Left ventricle myocardium superior (tissue), 1 donor: Measurements from ENCODE around the gene SNX21. TPM values are rescaled to one million over a fixed set of nuclear protein-coding genes. Genes with fewer than 3 reads are reported as not detected.
"Not testable (repeated sequence)": the region's sequence is repeated elsewhere in the genome, so short reads cannot be mapped to it uniquely, and the experiment has no call there.

Source experiments
- ATAC-seq: fragments of 200-7000 bp; cut with Tn5 transposase; one replicate; pipeline ENCODE4 v1.9.1; 2020; ENCODE audit warnings: mild to moderate bottlenecking, moderate library complexity
- DNase-seq: peaks from one replicate; pipeline ENCODE4 v3.0.0-alpha.2; 2020
- intact Hi-C: fragments of 100-400 bp; cut with micrococcal nuclease; formaldehyde crosslinking; loops from one replicate; pipeline ENCODE4 v1.11.0; 2022
- total RNA-seq: library from RNA; stranded (reverse); fragmentation: NEBNext Ultra II Directional; extraction: Animal tissue kit (Norgen Biotek cat#: 25700); gene quantifications from one replicate; pipeline ENCODE4 v1.2.1, GENCODE V29; 2021
- donor health status: DM: no; HTN: yes; CAD: no; lungs with severe emphysema.

Gene SNX21
- total RNA-seq, 1 donor from 2014 or later: 21.3 TPM

- DNase-seq (no peak), ATAC-seq (no peak)
- intact Hi-C loops: no loop called here
Observed at GRCh38 chr20:45819466-45819865, 14.1 kb upstream of the SNX21 start.

- no peak for ATAC-seq
- intact Hi-C loops: no loop called here
- no peak for DNase-seq
Observed at GRCh38 chr20:45821947-45822346, 11.7 kb upstream of the SNX21 start.

- DNase-seq (peak; percentile 54), ATAC-seq (peak; percentile 30)
- intact Hi-C loops: no loop called here
Observed at GRCh38 chr20:45822857-45823256, 10.7 kb upstream of the SNX21 start.

GRCh38 chr20:45823949-45824835, 9.4 kb upstream of the SNX21 start:
- ATAC-seq: peak; percentile 76
- DNase-seq: peak; percentile 68
- intact Hi-C loops: no loop called here

- ATAC-seq: peak; percentile 75
- DNase-seq: no peak
- intact Hi-C loops: no loop called here
Observed at GRCh38 chr20:45826381-45827019, 7.1 kb upstream of the SNX21 start.

- DNase-seq: no peak
- ATAC-seq: no peak
- intact Hi-C loops: no loop called here
Observed at GRCh38 chr20:45827030-45827652, 6.5 kb upstream of the SNX21 start, which contains the start of gene TNNC2. Gene TNNC2 (minus strand): TSS chr20:45827312. CDS start chr20:45827248, 64 bp downstream.

- DNase-seq: no peak
- intact Hi-C loops: no loop called here
- ATAC-seq: no peak
Observed at GRCh38 chr20:45827712-45828111, 5.9 kb upstream of the SNX21 start.

- DNase-seq (no peak), ATAC-seq (no peak)
- intact Hi-C loops: no loop called here
Observed at GRCh38 chr20:45828589-45828988, 5.0 kb upstream of the SNX21 start.

- DNase-seq, intact Hi-C loops, ATAC-seq: not testable (repeated sequence)
Observed at GRCh38 chr20:45829673-45830106, 3.9 kb upstream of the SNX21 start.

- no peak for ATAC-seq
- DNase-seq: no peak
- intact Hi-C loops: no loop called here
Observed at GRCh38 chr20:45832619-45833018, 980 bp upstream of the SNX21 start.

- intact Hi-C loops: no loop called here
Observed at GRCh38 chr20:45833883-45834796, 541 bp downstream of the SNX21 start.

GRCh38 chr20:45834797-45835161, 1.2 kb downstream of the SNX21 start:
- intact Hi-C loops: no loop called here
- DNase-seq (peak; percentile 43), ATAC-seq (no peak)

More at GRCh38 chr20:45833883-45834796, 541 bp downstream of the SNX21 start:
- DNase-seq: peak; percentile 88
- ATAC-seq: peak; percentile 88

- no peak for DNase-seq
- intact Hi-C loops: no loop called here
- no peak for ATAC-seq
Observed at GRCh38 chr20:45835329-45835765, 1.7 kb downstream of the SNX21 start.

- DNase-seq (peak; percentile 64), ATAC-seq (peak; percentile 36)
- intact Hi-C loops: no loop called here
Observed at GRCh38 chr20:45835825-45836224, 2.2 kb downstream of the SNX21 start.

GRCh38 chr20:45836841-45837240, 3.2 kb downstream of the SNX21 start:
- DNase-seq: no peak
- intact Hi-C loops: no loop called here
- no peak for ATAC-seq

GRCh38 chr20:45840700-45841198, 7.2 kb downstream of the SNX21 start:
- intact Hi-C loops: no loop called here
- DNase-seq: no peak
- ATAC-seq: no peak

GRCh38 chr20:45841407-45842129, 8.0 kb downstream of the SNX21 start:
- no peak for DNase-seq
- peak; percentile 4 for ATAC-seq

GRCh38 chr20:45842169-45842812, 8.7 kb downstream of the SNX21 start:
- no peak for DNase-seq
- intact Hi-C loops: no loop called here
- ATAC-seq: peak; percentile 39

More at GRCh38 chr20:45841407-45842129, 8.0 kb downstream of the SNX21 start:
- intact Hi-C loops: no loop called here
